ENCODE data around the gene SV2A. TPM values are rescaled to one million over a fixed set of nuclear protein-coding genes. Genes with fewer than 3 reads are reported as not detected.
A peak's percentile ranks its signal among the peaks of the same experiment; 100 is the strongest.

SV2A gene
- total RNA-seq, 1 experiment from 2014 or later = not detected

DNA sequence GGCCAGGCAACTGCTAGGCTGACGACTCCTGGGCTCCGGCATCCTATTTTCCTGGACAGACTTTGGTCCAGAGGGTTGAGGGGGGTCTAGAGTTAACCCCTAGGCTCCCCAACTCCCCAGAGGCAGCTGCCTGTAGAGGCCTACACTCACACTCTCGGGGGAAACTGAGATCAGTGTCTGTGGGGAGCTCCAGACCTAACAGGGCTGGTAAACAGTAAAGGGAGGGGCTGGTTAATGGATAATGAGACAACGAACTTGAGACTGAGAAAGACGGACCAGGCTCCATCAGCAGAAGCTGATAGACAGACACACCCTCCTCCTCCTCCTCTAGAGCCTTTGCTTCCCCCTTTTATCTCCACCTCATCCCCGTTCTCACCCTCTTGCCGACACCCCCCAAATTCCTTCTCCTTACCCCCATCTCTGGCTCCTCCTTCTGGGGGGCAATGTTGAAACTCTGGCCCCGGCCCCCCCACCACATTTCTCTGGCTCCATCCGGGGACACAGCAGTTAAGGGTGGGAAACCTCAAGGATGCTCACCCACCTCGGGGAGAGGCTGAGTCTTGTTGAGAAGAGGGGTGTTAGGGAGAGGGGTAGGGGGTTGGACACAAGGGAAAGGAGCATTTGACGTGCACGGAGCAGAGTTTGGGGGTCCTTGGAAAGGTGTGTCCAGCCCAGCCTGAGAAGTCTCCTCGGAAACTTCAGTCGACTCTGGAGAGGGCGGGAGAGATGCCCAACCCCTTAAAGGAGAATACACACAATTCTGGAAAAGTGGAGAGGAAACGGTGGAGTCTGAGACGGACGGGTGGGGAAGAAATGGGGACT lies 18.7 kb upstream of the SV2A start, which contains the start of gene MTMR11:
MTMR11 (minus strand) TSS at position 710 of the 822 bp plus-strand sequence; CDS start at position 478, 232 bp downstream.
- H2AFZ ChIP-seq (ENCODE audit: low read length) = no peak within 1 kb of the TSS
- H4K20me1 ChIP-seq (ENCODE audit: insufficient read depth, low read depth, low read length) = no peaks in the 10 kb centered on the region
- no peaks in the 10 kb centered on the region for H3K36me3 ChIP-seq (ENCODE audit: insufficient read depth, low read length)
- peaks cover 14% of the 10 kb centered on the region for H3K4me1 ChIP-seq (ENCODE audit: low read length)
- no peak for DNase-seq
- peak within 1 kb of the TSS; percentile 11 for H3K4me2 ChIP-seq (ENCODE audit: low read depth, low read length, poor library complexity, severe bottlenecking)
- no peak within 1 kb of the TSS for H3K9ac ChIP-seq (ENCODE audit: low read length)
- H3K9me3 ChIP-seq (ENCODE audit: low read length) = no peaks in the 10 kb centered on the region
- H3K9me2 ChIP-seq (replicated peaks; ENCODE audit: insufficient read depth, low read length) = no peaks in the 10 kb centered on the region
- H3K79me2 ChIP-seq (ENCODE audit: low read length) = no peaks in the 10 kb centered on the region
- no peaks in the 10 kb centered on the region for H3K27me3 ChIP-seq (ENCODE audit: low read length)
- H3K27ac ChIP-seq (ENCODE audit: low read length) = no peak within 1 kb of the TSS
- no peak within 1 kb of the TSS for H3K4me3 ChIP-seq (ENCODE audit: low read length)

DNA sequence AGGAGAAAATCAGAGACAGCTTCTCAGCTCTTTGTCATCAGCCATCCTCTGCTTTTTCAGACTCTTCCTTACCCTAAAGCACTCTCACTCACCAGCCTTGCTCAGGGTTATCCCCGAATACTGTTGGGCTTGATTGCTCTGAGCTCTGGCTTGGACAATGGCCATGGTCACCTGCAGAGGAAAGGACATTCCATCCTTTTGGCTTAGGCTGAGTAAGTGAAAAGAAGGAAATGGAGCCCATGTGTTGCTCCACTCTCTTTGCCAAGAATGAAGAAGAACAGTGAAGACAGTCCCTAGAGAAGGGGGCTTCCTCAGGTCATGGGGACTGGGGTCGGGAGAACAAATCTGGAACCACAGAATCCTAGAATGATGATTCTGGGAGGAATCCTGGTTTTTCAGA lies 16.7 kb upstream of the SV2A start:
- H3K36me3 ChIP-seq (ENCODE audit: insufficient read depth, low read length) = no peaks in the 10 kb centered on the region

DNA sequence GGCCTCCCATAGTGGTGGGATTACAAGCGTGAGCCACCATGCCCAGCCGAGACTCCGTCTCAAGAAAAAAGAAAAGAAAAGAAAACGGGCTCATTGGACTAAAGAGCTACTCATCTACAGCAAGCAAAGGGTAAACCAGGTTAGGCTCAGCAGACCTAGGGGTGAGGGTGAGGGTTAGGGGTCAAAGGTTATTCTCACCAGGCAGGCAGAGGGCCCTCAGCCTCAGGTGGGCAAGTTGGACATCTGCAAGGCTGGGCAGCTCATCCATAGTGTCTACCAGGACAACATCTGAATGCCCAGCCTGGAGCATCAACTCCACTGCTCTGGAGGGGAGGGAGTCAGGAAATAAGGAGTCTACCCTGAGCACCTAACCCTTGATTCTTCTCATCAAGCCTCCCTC lies 15.6 kb upstream of the SV2A start:
- H3K4me3 ChIP-seq (ENCODE audit: low read length) = no peak overlapping the region
- H3K9ac ChIP-seq (ENCODE audit: low read length) = no peak overlapping the region
- no peaks in the 10 kb centered on the region for H3K27me3 ChIP-seq (ENCODE audit: low read length)
- no peaks in the 10 kb centered on the region for H3K9me3 ChIP-seq (ENCODE audit: low read length)
- H3K4me2 ChIP-seq (ENCODE audit: low read depth, low read length, poor library complexity, severe bottlenecking) = no peak overlapping the region
- peaks cover 23% of the 10 kb centered on the region for H3K4me1 ChIP-seq (ENCODE audit: low read length)
- no peaks in the 10 kb centered on the region for H3K79me2 ChIP-seq (ENCODE audit: low read length)
- H3K36me3 ChIP-seq (ENCODE audit: insufficient read depth, low read length) = no peaks in the 10 kb centered on the region
- no peak for DNase-seq
- H3K9me2 ChIP-seq (replicated peaks; ENCODE audit: insufficient read depth, low read length) = no peaks in the 10 kb centered on the region
- H2AFZ ChIP-seq (ENCODE audit: low read length) = no peak overlapping the region
- no peaks in the 10 kb centered on the region for H4K20me1 ChIP-seq (ENCODE audit: insufficient read depth, low read depth, low read length)
- H3K27ac ChIP-seq (ENCODE audit: low read length) = no peak overlapping the region

More for the DNA sequence above, 16.7 kb upstream of the SV2A start:
- no peak for DNase-seq
- Histone ChIP-seq H3K4me3 (ENCODE audit: low read length) (no peak overlapping the region), H3K9ac (ENCODE audit: low read length) (no peak overlapping the region), H3K9me2 (replicated peaks; ENCODE audit: insufficient read depth, low read length) (no peaks in the 10 kb centered on the region), H2AFZ (ENCODE audit: low read length) (no peak overlapping the region), H3K27ac (ENCODE audit: low read length) (no peak overlapping the region), H3K4me1 (ENCODE audit: low read length) (peaks cover 14% of the 10 kb centered on the region), H4K20me1 (ENCODE audit: insufficient read depth, low read depth, low read length) (no peaks in the 10 kb centered on the region), H3K9me3 (ENCODE audit: low read length) (no peaks in the 10 kb centered on the region), H3K79me2 (ENCODE audit: low read length) (no peaks in the 10 kb centered on the region), H3K27me3 (ENCODE audit: low read length) (no peaks in the 10 kb centered on the region), H3K4me2 (ENCODE audit: low read depth, low read length, poor library complexity, severe bottlenecking) (no peak overlapping the region)

DNA sequence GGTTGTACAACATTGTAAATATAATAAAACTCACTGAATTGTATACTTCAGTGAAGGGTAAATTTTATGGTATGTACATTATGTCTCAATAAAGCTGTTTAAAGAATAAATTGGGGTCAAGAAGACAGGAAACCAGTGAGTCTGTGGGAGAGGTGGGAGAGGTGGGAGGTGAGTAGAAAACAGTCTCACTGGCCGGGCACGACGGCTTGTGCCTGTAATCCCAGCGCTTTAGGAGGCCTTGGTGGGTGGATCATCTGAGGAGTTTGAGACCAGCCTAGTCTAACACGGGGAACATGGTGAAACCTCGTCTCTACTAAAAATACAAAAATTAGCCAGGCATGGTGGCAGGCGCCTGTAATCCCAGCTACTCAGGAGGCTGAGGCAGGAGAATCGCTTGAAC lies 14.8 kb upstream of the SV2A start:
- no peaks in the 10 kb centered on the region for H3K36me3 ChIP-seq (ENCODE audit: insufficient read depth, low read length)
- H3K9ac ChIP-seq (ENCODE audit: low read length) = no peak overlapping the region
- DNase-seq = no peak
- H3K27ac ChIP-seq (ENCODE audit: low read length) = no peak overlapping the region
- H3K79me2 ChIP-seq (ENCODE audit: low read length) = peaks cover 1% of the 10 kb centered on the region
- no peak overlapping the region for H2AFZ ChIP-seq (ENCODE audit: low read length)
- no peaks in the 10 kb centered on the region for H3K27me3 ChIP-seq (ENCODE audit: low read length)
- no peaks in the 10 kb centered on the region for H3K9me2 ChIP-seq (replicated peaks; ENCODE audit: insufficient read depth, low read length)
- H3K4me1 ChIP-seq (ENCODE audit: low read length) = peaks cover 21% of the 10 kb centered on the region
- no peaks in the 10 kb centered on the region for H3K9me3 ChIP-seq (ENCODE audit: low read length)
- H4K20me1 ChIP-seq (ENCODE audit: insufficient read depth, low read depth, low read length) = no peaks in the 10 kb centered on the region
- H3K4me3 ChIP-seq (ENCODE audit: low read length) = no peak overlapping the region
- H3K4me2 ChIP-seq (ENCODE audit: low read depth, low read length, poor library complexity, severe bottlenecking) = no peak overlapping the region

DNA sequence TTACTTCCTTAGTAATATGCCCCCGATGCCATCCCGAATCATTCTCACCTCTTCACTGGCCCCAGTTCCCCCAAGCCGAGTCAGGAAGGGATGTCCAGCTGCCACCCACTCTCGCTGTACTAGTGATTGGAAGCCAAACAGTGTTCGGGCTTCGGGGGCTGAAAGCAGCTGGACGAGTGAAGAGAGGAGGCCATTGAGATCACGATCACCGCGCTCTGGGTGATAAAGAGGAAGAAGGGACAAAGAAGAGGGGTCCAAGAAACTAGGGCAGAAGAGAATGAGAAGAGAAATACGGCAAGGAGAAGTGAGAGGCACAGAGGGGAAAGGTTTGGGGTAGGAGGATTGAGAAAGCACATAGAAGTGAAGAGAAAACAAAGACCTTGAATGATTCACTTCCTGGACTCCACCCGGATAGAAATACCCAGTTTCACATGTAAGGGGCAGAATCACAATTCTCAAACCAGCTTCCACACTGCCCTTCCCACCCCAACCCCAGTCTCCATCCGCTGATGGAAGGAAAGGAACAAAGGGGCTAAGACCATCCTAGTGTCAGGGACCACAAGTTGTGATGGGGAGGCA lies 13.7 kb upstream of the SV2A start:
- Histone ChIP-seq H3K9ac (ENCODE audit: low read length) (no peak overlapping the region), H3K27ac (ENCODE audit: low read length) (no peak overlapping the region), H3K27me3 (ENCODE audit: low read length) (no peaks in the 10 kb centered on the region), H3K4me2 (ENCODE audit: low read depth, low read length, poor library complexity, severe bottlenecking) (no peak overlapping the region), H3K79me2 (ENCODE audit: low read length) (peaks cover 13% of the 10 kb centered on the region), H4K20me1 (ENCODE audit: insufficient read depth, low read depth, low read length) (peaks cover 9% of the 10 kb centered on the region; the same call in 1 of the 2 replicates), H3K9me3 (ENCODE audit: low read length) (no peaks in the 10 kb centered on the region), H3K36me3 (ENCODE audit: insufficient read depth, low read length) (peaks cover 4% of the 10 kb centered on the region; the same call in 1 of the 2 replicates), H3K4me1 (ENCODE audit: low read length) (peaks cover 17% of the 10 kb centered on the region), H3K9me2 (replicated peaks; ENCODE audit: insufficient read depth, low read length) (no peaks in the 10 kb centered on the region), H3K4me3 (ENCODE audit: low read length) (no peak overlapping the region), H2AFZ (ENCODE audit: low read length) (no peak overlapping the region)
- no peak for DNase-seq

DNA sequence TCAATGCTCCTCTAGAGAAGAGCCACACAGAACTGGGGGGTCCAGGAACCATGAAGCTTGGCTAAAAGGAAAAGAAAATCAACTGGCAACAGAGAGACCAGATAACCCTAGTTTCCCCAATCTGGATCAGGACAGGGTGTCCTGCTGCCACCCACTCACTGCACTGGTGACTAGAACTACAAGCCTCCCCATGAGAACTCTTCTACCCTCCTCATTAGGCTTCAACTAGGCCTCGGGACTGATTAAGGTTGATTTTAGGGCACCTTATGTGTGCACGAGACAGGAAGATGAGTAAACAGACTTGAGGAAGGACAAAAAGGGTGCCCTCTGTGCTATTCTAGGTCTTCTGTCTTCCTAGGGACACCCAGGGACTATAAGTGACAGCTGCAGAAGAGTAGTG lies 12.2 kb upstream of the SV2A start:
- peaks cover 21% of the 10 kb centered on the region for H3K4me1 ChIP-seq (ENCODE audit: low read length)
- H3K36me3 ChIP-seq (ENCODE audit: insufficient read depth, low read length) = peaks cover 17% of the 10 kb centered on the region
- H3K9me3 ChIP-seq (ENCODE audit: low read length) = no peaks in the 10 kb centered on the region
- H3K4me2 ChIP-seq (ENCODE audit: low read depth, low read length, poor library complexity, severe bottlenecking) = no peak overlapping the region
- no peak overlapping the region for H3K9ac ChIP-seq (ENCODE audit: low read length)
- peaks cover 17% of the 10 kb centered on the region for H3K79me2 ChIP-seq (ENCODE audit: low read length)
- H3K27me3 ChIP-seq (ENCODE audit: low read length) = no peaks in the 10 kb centered on the region
- no peak overlapping the region for H3K4me3 ChIP-seq (ENCODE audit: low read length)
- peaks cover 13% of the 10 kb centered on the region for H4K20me1 ChIP-seq (ENCODE audit: insufficient read depth, low read depth, low read length)
- H3K27ac ChIP-seq (ENCODE audit: low read length) = no peak overlapping the region
- DNase-seq = no peak
- H2AFZ ChIP-seq (ENCODE audit: low read length) = no peak overlapping the region
- no peaks in the 10 kb centered on the region for H3K9me2 ChIP-seq (replicated peaks; ENCODE audit: insufficient read depth, low read length)

DNA sequence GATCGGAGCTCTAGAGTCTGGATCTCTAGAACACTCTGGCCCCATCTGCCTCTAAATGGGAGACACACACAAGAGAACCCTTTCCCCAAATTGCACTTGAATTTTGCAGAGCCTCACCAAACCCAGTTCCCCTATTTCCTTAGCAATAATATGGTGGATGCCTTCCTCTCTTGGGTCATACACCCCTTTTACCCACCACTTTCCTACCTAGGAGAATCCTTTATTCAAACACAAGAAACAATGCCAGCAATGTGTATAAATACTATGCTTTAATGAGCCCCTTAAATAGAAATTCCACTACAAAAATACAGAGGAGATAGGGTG lies 10.7 kb upstream of the SV2A start:
- peaks cover 17% of the 10 kb centered on the region for H3K79me2 ChIP-seq (ENCODE audit: low read length)
- H3K9ac ChIP-seq (ENCODE audit: low read length) = peak overlapping the region; percentile 94
- H3K9me3 ChIP-seq (ENCODE audit: low read length) = no peaks in the 10 kb centered on the region
- H3K27ac ChIP-seq (ENCODE audit: low read length) = peak overlapping the region; percentile 93
- DNase-seq = no peak
- H3K9me2 ChIP-seq (replicated peaks; ENCODE audit: insufficient read depth, low read length) = no peaks in the 10 kb centered on the region
- H3K4me2 ChIP-seq (ENCODE audit: low read depth, low read length, poor library complexity, severe bottlenecking) = peak overlapping the region; percentile 97
- peaks cover 19% of the 10 kb centered on the region for H4K20me1 ChIP-seq (ENCODE audit: insufficient read depth, low read depth, low read length)
- no peaks in the 10 kb centered on the region for H3K27me3 ChIP-seq (ENCODE audit: low read length)
- H3K36me3 ChIP-seq (ENCODE audit: insufficient read depth, low read length) = peaks cover 32% of the 10 kb centered on the region
- peak overlapping the region; percentile 74 for H3K4me3 ChIP-seq (ENCODE audit: low read length)
- no peak overlapping the region for H2AFZ ChIP-seq (ENCODE audit: low read length)
- H3K4me1 ChIP-seq (ENCODE audit: low read length) = peaks cover 21% of the 10 kb centered on the region

DNA sequence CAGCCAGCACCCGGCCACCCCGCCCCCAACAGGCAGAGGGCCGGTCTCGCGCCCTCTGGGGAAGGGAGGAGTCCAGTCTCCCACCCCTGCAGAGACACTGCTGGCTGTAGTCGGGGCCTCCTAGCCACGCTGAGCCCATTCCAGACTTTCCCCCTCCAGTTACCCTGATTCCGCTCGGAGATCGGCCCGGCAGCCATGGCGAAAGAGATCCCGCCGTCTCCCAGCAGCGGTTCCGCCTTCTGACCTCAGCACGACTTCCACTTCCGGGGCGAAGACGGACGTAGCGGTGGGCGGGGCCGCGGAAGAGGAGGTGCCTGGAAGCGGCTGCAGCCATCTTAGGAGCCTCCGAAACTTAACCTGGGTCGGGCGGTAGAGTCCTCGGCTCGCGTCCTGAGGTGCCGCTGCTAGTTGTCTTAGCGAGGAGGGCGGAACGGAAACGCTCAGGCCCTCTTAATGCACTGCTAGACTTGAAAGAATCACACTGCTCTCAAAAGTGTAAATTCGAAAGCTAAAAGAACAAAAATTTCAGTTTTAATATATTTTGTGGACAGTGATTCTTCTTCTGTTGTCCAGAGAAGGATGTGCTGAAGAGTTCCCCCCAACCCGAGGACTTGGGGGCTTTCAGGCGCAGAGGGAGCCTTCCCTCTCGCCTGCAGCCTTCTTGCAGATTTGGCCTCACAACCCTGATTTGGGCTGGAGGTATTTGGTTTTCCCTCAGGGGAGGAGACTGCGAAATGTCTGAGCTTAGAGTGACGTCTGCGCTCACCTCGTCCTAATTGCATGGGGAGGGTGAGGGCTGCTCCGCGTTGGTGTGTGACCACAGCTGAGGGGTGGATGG lies 10.1 kb upstream of the SV2A start, which contains the start of gene SF3B4:
SF3B4 (minus strand) TSS at position 241 of the 838 bp plus-strand sequence; CDS start at position 197, 44 bp downstream.
- no peaks in the 10 kb centered on the region for H3K9me2 ChIP-seq (replicated peaks; ENCODE audit: insufficient read depth, low read length)
- no peaks in the 10 kb centered on the region for H3K27me3 ChIP-seq (ENCODE audit: low read length)
- H3K9ac ChIP-seq (ENCODE audit: low read length) = peak within 1 kb of the TSS; percentile 94
- no peak within 1 kb of the TSS for H2AFZ ChIP-seq (ENCODE audit: low read length)
- peak within 1 kb of the TSS; percentile 93 for H3K27ac ChIP-seq (ENCODE audit: low read length)
- no peaks in the 10 kb centered on the region for H3K9me3 ChIP-seq (ENCODE audit: low read length)
- peaks cover 17% of the 10 kb centered on the region for H3K79me2 ChIP-seq (ENCODE audit: low read length)
- peaks cover 38% of the 10 kb centered on the region for H3K36me3 ChIP-seq (ENCODE audit: insufficient read depth, low read length)
- peak within 1 kb of the TSS; percentile 74 for H3K4me3 ChIP-seq (ENCODE audit: low read length)
- peak within 1 kb of the TSS; percentile 97 for H3K4me2 ChIP-seq (ENCODE audit: low read depth, low read length, poor library complexity, severe bottlenecking)
- H3K4me1 ChIP-seq (ENCODE audit: low read length) = peaks cover 21% of the 10 kb centered on the region
- peak; percentile 98 for DNase-seq
- peaks cover 19% of the 10 kb centered on the region for H4K20me1 ChIP-seq (ENCODE audit: insufficient read depth, low read depth, low read length)
